Stimulated activated CD8-positive, alpha-beta memory T cell treated with anti-CD3 and anti-CD28 coated beads, Interleukin-4, amount 100 ng/mL, for 24 hours (primary cell): Measurements from ENCODE around the gene PARP14.

Experiments
- DNase-seq: peaks from one replicate; pipeline ENCODE4 v3.0.0-alpha.2; 2020; ENCODE audit warnings: low read depth

Gene PARP14

GRCh38 chr3:122772827-122773226, 92.2 kb downstream of the PARP14 start:
- DNase-seq = no peak

DNA sequence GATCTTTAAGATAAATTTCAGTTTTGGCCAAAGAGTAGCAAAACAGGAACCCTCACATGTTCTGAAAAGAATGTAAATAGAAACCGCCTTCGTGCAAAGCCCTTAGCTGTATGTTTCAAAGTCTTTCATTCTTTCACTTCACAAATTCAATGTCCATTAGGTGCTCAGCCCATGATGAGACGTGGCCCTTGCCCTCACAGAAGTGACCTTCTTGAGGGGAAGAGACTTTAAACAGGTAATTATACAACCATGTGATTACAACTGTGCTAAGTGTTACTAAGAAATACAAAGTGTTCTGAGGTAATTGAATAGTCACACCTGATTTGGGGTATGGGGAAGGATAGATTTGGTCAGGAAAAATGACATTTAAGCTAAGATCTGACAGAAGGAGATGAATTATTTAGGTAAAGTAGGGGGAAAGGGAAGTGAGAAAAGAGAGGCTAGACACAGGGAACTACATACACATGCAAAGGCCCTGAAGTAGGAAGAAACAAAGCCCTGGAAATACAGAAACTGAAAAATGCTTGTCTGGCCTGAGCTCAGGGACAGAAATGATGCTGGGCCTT, 93.4 kb downstream of the PARP14 start:
- no peak for DNase-seq

DNA sequence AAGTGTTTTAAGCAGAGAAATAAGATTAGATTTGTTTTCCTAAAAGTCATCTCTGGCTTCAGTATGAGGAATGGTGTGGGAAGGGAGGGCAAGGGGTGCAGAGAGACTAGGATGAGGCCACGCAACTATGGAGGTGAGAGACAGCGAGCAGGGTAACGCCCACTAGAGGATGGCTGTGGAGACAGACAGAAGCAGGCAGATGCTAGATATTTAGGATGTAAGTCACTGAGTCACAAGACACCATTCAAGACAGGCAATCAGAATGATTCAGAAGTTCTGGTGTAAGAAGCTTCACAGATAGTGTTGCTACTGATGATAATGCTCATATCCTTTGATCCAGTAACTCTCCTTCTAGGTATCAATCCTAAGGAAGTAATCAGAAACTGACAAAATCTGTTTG, 93.9 kb downstream of the PARP14 start:
- no peak for DNase-seq

GRCh38 chr3:122776675-122777468, 96.2 kb downstream of the PARP14 start:
- DNase-seq = no peak

DNA sequence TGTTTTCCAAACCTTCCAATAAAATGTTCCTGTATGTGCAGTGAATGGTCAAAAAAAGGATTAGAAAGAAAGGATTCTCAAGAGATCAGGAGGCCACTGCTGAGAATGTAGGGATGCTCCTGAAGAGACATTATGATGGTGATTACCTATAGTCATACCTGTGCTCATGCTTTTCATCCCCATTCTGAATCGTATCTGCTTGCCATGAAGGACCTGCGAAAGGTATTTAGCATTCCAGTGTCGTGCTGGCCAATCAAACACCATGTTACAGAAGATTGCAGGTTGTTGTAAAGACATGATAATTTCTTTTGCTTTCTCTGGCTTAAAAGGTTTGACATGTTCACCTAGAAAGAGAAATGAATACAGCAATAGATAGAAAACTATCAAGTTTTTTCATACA, 96.9 kb downstream of the PARP14 start:
- no peak for DNase-seq
